GM18858 (cell line): ENCODE results near the gene ARHGAP10.

ENCODE experiments used
- ATAC-seq: cut with Tn5 transposase; IDR thresholded peaks from one replicate; pipeline ENCODE4 v1.9.1; 2021; ENCODE audit not compliant: unreplicated experiment

ARHGAP10 gene

GRCh38 chr4:147943159-147943638 is 211.3 kb downstream of the ARHGAP10 start:
- ATAC-seq: peak; percentile 89

GRCh38 chr4:147944249-147944648 is 212.4 kb downstream of the ARHGAP10 start:
- ATAC-seq: peak; percentile 28

DNA sequence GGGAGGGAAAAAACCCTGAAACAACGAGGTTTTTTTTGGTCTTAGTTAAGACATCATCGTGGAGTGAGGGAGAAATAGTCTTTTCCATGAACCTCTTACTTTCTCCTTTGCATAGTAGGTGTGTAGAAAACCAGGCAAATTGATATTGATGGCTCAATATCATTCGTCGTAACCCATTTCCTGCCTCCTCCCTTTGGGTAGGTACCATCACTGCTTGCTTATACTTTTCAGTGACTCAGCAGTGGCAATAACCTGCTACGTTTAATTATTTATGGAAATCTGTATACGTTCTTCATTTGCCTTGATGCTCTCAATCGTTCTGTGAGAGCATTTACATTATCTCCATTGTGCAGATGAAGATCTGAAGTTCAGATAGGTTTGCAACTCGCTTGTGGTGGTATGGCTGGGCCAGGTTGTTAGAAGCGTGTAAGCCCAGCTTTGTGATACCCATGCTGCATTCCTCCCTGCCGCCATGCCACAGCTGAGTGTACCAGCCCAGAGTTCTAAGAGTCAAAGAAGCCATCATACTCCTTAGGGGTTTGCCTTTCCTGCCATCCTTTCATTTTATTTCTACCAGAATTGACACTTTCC is 212.9 kb downstream of the ARHGAP10 start:
- no peak for ATAC-seq

- no peak for ATAC-seq
Observed at GRCh38 chr4:147948336-147948735, 216.4 kb downstream of the ARHGAP10 start.

GRCh38 chr4:147950261-147950660 is 218.4 kb downstream of the ARHGAP10 start:
- ATAC-seq: no peak

GRCh38 chr4:147950841-147951240 is 219.0 kb downstream of the ARHGAP10 start:
- ATAC-seq: no peak

DNA sequence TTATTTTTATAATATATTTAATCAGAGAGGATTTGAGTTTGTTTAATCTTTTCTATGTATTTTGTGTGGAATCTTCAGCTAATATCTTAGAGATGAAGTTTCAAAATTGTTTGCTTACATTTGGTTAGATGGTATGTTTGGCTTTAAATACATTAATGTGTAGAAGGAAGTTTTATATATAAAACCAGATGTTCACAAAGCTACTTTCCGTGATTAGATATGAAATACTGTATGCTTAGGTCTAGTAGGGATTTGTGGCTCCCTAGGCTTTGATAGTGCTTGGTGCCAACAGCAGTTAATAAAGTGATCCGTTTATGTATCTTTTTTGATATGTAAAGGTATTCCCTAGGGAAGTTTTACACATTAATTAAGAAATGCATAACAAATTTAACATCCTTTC is 223.0 kb downstream of the ARHGAP10 start:
- ATAC-seq: no peak

DNA sequence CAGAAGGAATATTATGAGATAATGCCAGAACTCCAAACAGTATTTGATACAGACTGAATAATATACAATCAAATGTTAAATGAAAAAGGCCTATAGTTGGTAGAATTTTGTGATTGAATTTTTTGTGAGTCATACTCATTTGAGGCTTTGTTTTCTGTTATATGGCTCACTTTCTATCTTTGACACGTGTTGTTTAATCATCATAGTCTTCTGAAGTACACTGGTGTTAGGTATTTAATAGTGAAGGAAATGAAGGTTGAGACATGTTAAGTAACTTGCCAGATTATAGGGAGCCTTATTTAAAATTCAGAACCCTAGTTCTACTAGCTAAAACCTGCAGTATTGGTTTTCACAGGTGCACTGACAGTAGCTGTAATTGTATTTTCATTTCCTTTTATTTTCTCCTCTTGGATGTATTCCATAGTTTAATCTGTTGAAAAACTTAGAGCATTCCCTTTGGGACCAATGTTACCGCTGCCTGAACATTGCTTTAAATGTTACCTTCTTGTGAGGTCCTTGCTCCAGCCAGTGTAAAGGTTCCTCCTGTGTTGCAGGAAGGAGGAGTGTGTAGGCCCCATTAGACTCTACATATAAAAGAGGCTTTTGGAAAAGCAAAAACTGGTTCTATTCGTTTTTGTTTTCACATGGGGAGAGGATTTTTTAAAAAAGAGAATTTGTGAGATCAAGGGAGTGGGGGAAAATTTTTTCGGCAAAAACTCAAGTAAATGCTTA is 224.1 kb downstream of the ARHGAP10 start:
- no peak for ATAC-seq

DNA sequence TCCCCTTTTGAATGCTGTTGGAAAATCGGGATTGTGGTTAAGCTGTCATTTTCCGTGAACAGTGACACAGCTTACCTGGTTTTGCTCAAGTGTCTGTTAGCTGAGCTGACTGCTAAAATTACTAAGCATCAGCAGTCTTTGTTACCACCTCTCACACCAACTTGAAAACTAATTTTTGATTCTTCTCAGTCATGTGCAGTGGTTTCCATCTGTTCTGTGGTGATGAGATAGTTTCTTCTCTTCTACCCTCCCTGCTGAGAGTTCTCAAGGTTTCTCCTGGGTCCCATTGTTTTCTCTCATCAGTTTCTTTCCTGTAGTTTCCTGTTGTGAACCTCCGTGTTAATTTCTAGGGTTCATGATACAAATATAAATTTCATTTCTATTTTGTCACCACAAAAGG is 225.6 kb downstream of the ARHGAP10 start:
- ATAC-seq: no peak

- no peak for ATAC-seq
Observed at GRCh38 chr4:147958057-147958456, 226.2 kb downstream of the ARHGAP10 start.

DNA sequence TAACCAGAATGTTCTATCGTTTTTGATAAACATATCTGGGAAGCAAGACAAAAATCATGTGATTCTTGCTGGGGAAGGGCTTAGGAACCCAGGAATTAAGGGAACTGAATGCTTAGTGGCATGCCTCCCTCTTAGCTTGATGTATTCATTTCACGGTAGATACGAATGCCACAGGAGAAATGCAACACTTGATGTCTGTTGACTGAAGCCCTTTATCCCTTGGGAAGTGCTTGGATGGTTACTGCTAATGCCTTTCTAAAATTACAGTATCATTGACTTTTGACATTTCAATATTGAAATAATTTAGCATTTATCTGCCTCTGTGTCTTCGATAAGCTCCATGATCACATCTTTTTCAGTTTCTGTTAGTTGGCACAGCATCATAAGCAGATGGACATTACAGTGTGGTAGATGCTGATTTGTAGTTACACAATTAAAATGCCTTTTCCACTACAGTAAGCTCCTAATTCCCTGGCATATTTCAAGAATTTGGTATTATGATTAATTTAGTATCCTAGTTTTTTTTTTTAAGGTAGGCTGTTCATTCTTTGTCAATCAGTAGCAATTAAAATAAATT is 226.7 kb downstream of the ARHGAP10 start:
- ATAC-seq: no peak

GRCh38 chr4:147960971-147961370 is 229.1 kb downstream of the ARHGAP10 start:
- no peak for ATAC-seq

- ATAC-seq: no peak
Observed at GRCh38 chr4:147963839-147964238, 232.0 kb downstream of the ARHGAP10 start.

- ATAC-seq: no peak
Observed at GRCh38 chr4:147964266-147964880, 232.5 kb downstream of the ARHGAP10 start.

DNA sequence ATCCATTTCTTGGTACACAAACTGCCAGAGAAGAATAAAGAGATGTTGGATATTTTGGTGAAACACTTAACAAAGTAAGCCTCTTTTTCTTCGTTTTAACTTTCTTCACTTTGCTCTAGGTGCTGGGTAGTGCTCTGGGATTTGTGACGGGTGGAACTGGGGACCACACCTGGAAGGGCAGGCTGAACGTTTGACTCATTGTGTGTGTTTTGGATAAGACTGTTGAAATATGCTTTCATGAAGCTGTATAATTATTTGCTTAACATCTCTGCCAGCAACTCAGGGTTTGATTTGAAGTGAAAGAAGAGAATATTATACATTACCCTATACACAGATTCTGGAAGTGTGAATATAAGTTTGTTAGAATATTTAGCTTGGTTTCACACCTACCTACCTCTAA is 233.2 kb downstream of the ARHGAP10 start:
- ATAC-seq: no peak

GRCh38 chr4:147965873-147966272 is 234.0 kb downstream of the ARHGAP10 start:
- ATAC-seq: no peak

GRCh38 chr4:147968641-147969040 is 236.8 kb downstream of the ARHGAP10 start:
- no peak for ATAC-seq

- peak; percentile 71 for ATAC-seq
Observed at GRCh38 chr4:147969573-147970385, 237.9 kb downstream of the ARHGAP10 start.

DNA sequence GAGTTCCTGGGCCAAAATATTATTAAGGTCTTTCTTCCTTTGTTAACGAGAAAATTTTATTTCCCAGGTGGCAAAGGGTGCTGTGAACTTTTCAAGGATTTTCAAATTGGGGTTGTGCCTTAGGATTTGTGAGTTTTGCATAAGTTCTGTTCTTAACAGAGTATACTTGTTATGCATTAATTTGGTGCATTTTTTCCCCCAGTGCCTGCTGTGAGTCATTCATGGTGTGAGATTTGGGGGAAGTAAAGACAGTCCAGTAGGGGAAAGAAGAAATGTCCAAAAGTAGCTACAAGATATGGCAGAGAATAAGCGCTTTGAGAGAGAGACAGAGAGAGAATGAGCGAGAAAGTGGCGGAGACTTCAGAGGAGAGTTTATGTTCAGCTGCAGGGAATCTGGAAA is 239.2 kb downstream of the ARHGAP10 start:
- ATAC-seq: no peak

GRCh38 chr4:147975325-147975724 is 243.4 kb downstream of the ARHGAP10 start:
- no peak for ATAC-seq
